Measurements from ENCODE around the gene SPOCK1. TPM values are rescaled to one million over a fixed set of nuclear protein-coding genes. Genes with fewer than 3 reads are reported as not detected.

The SPOCK1 gene
- total and polyA plus RNA-seq, 4 donors = 0.48 to 4.5 (median 0.69) TPM

DNA sequence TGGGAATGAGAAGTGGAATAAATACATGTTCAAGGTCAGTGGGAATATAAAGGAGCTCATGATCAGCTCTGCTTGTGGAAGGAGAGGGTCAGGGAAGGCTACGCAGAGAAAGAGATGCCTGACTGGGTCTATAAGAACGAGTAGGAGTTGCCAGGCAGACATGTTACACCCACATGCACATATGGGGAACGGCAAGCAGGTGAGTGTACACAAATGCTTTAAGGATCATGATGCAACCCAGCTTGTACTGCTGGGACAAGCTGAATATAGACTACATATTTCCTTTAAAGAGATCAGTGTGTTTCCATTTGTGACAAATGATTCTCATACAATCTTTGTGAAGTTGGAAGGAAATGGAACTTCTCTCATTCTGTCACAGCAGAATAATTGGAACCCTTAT is 141.7 kb downstream of the SPOCK1 start:
- Histone ChIP-seq H3K4me3 (no peak overlapping the region), H3K36me3 (ENCODE audit: control insufficient read depth in 4 of 4, insufficient read depth in 4 of 4, low read length in 4 of 4) (no peaks in the 10 kb centered on the region), H3K9me3 (ENCODE audit: control insufficient read depth in 4 of 4, insufficient read depth in 3 of 4, low read length in 3 of 4) (peaks cover 0 to 3% (median 0%) of the 10 kb centered on the region in 4 donors), H3K4me1 (ENCODE audit: control insufficient read depth in 5 of 5, insufficient read depth in 5 of 5, low read length in 5 of 5) (no peaks in the 10 kb centered on the region), H3K9ac (ENCODE audit: insufficient read depth in 1 of 2, low read length in 2 of 2) (no peak overlapping the region), H3K27me3 (ENCODE audit: control insufficient read depth in 3 of 3, insufficient read depth in 3 of 3, low read length in 2 of 3) (peaks cover 0 to 24% (median 0%) of the 10 kb centered on the region in 3 donors), H3K27ac (ENCODE audit: low read depth in 1 of 2, low read length in 1 of 2) (no peak overlapping the region)
- ATAC-seq (ENCODE audit: insufficient read depth, low FRiP score) = no peak
- no peak for DNase-seq
- TF ChIP-seq, protein P1, sequence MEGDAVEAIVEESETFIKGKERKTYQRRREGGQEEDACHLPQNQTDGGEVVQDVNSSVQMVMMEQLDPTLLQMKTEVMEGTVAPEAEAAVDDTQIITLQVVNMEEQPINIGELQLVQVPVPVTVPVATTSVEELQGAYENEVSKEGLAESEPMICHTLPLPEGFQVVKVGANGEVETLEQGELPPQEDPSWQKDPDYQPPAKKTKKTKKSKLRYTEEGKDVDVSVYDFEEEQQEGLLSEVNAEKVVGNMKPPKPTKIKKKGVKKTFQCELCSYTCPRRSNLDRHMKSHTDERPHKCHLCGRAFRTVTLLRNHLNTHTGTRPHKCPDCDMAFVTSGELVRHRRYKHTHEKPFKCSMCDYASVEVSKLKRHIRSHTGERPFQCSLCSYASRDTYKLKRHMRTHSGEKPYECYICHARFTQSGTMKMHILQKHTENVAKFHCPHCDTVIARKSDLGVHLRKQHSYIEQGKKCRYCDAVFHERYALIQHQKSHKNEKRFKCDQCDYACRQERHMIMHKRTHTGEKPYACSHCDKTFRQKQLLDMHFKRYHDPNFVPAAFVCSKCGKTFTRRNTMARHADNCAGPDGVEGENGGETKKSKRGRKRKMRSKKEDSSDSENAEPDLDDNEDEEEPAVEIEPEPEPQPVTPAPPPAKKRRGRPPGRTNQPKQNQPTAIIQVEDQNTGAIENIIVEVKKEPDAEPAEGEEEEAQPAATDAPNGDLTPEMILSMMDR (IDR thresholded peaks at IDR 0.05; ENCODE audit: control extremely low read depth, extremely low read depth) = no peak
- 77 to 80% methylated on average over 3 of the region's 3 CpGs for WGBS, 2 donors

DNA sequence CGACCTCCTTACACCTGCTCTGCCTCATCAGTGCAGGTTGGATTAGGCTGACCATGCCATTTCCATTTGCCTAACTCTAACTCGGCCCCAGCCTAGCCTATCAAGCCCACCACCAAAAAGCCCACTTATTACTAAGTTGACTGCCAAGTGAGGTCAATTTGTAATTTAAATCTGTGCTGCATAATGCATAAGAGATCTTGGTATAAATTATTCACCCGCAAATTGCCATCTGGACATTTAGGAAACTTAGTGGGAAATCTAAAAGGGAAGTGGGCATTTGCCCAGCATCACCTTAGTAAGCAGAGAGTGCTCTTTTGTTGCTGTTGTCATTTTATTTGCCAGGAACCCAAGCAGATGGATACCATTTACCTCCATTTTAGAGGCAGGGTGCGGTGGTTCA is 143.0 kb downstream of the SPOCK1 start:
- no peaks in the 10 kb centered on the region for H3K36me3 ChIP-seq (ENCODE audit: control insufficient read depth in 4 of 4, insufficient read depth in 4 of 4, low read length in 4 of 4)
- ATAC-seq (ENCODE audit: insufficient read depth, low FRiP score) = no peak
- TF ChIP-seq, protein P1 (IDR thresholded peaks at IDR 0.05; ENCODE audit: control extremely low read depth, extremely low read depth) = no peak
- H3K27ac ChIP-seq (ENCODE audit: low read depth in 1 of 2, low read length in 1 of 2) = no peak overlapping the region
- H3K9ac ChIP-seq (ENCODE audit: insufficient read depth in 1 of 2, low read length in 2 of 2) = no peak overlapping the region
- peaks cover 0 to 3% (median 0%) of the 10 kb centered on the region in 4 donors for H3K9me3 ChIP-seq (ENCODE audit: control insufficient read depth in 4 of 4, insufficient read depth in 3 of 4, low read length in 3 of 4)
- DNase-seq = no peak
- H3K4me3 ChIP-seq = no peak overlapping the region
- H3K4me1 ChIP-seq (ENCODE audit: control insufficient read depth in 5 of 5, insufficient read depth in 5 of 5, low read length in 5 of 5) = no peaks in the 10 kb centered on the region
- WGBS, 2 donors = 83 to 84% methylated on average over 4 of the region's 4 CpGs
- H3K27me3 ChIP-seq (ENCODE audit: control insufficient read depth in 3 of 3, insufficient read depth in 3 of 3, low read length in 2 of 3) = peaks cover 0 to 34% (median 0%) of the 10 kb centered on the region in 3 donors

DNA sequence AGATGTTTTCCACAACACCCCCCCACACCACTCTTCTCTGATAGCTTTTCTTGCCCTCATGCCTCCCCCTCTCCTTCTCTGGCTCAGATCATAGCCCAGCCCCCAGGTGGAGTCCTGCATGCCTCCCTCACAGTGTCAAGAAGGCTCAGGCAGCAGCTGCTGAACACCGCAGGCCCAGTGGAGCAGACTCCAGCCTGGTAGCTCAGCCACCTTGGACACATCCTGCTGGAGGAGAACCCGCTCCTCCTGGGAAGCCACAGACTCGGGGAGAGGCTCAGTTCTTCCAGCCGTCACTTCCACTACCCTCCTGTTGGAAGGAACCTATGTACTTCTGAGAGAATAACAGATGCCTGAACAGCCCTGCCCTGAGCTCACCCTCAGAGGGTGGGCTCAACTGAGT is 143.4 kb downstream of the SPOCK1 start:
- H3K27ac ChIP-seq (ENCODE audit: low read depth in 1 of 2, low read length in 1 of 2) = no peak overlapping the region
- WGBS, 2 donors = 91 to 95% methylated on average over 4 of the region's 4 CpGs
- TF ChIP-seq, protein P1 (IDR thresholded peaks at IDR 0.05; ENCODE audit: control extremely low read depth, extremely low read depth) = no peak
- ATAC-seq (ENCODE audit: insufficient read depth, low FRiP score) (no peak), DNase-seq (no peak)
- no peaks in the 10 kb centered on the region for H3K4me1 ChIP-seq (ENCODE audit: control insufficient read depth in 5 of 5, insufficient read depth in 5 of 5, low read length in 5 of 5)
- no peak overlapping the region for H3K4me3 ChIP-seq
- no peaks in the 10 kb centered on the region for H3K36me3 ChIP-seq (ENCODE audit: control insufficient read depth in 4 of 4, insufficient read depth in 4 of 4, low read length in 4 of 4)
- peaks cover 0 to 34% (median 0%) of the 10 kb centered on the region in 3 donors for H3K27me3 ChIP-seq (ENCODE audit: control insufficient read depth in 3 of 3, insufficient read depth in 3 of 3, low read length in 2 of 3)
- H3K9ac ChIP-seq (ENCODE audit: insufficient read depth in 1 of 2, low read length in 2 of 2) = no peak overlapping the region
- H3K9me3 ChIP-seq (ENCODE audit: control insufficient read depth in 4 of 4, insufficient read depth in 3 of 4, low read length in 3 of 4) = peaks cover 0 to 3% (median 0%) of the 10 kb centered on the region in 4 donors

DNA sequence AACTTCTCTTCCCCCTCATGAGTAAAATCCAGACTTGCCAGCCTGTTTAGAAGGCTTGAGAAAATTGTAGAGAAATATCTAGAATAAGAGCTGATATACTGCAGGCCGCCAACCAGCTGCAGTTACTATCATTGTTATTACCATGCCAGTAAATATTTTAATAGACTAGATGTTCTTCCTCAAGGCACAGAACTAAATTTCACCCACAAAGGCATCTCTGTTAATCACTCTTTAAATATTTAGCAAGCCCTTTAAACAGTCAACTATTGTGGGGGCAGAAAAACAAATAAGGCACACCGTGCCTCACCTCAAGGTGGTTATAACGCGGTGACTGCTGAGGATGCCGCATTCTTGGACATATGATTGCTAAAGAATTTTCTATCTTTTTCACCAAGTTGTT is 147.0 kb downstream of the SPOCK1 start:
- no peaks in the 10 kb centered on the region for H3K4me1 ChIP-seq (ENCODE audit: control insufficient read depth in 5 of 5, insufficient read depth in 5 of 5, low read length in 5 of 5)
- H3K36me3 ChIP-seq (ENCODE audit: control insufficient read depth in 4 of 4, insufficient read depth in 4 of 4, low read length in 4 of 4) = no peaks in the 10 kb centered on the region
- DNase-seq = no peak
- TF ChIP-seq, protein P1 (IDR thresholded peaks at IDR 0.05; ENCODE audit: control extremely low read depth, extremely low read depth) = no peak
- WGBS, 2 donors = 72 to 91% methylated on average over 5 of the region's 5 CpGs
- no peak for ATAC-seq (ENCODE audit: insufficient read depth, low FRiP score)
- H3K9me3 ChIP-seq (ENCODE audit: control insufficient read depth in 4 of 4, insufficient read depth in 3 of 4, low read length in 3 of 4) = peaks cover 0 to 5% (median 0%) of the 10 kb centered on the region in 4 donors
- H3K27ac ChIP-seq (ENCODE audit: low read depth in 1 of 2, low read length in 1 of 2) = no peak overlapping the region
- H3K9ac ChIP-seq (ENCODE audit: insufficient read depth in 1 of 2, low read length in 2 of 2) = peak overlapping the region in 1 of 2 donors; percentile 5
- no peak overlapping the region for H3K4me3 ChIP-seq
- peaks cover 0 to 20% (median 0%) of the 10 kb centered on the region in 3 donors for H3K27me3 ChIP-seq (ENCODE audit: control insufficient read depth in 3 of 3, insufficient read depth in 3 of 3, low read length in 2 of 3)
